ENCODE measurements around the gene CTXND1. TPM values are rescaled to one million over a fixed set of nuclear protein-coding genes. Genes with fewer than 3 reads are reported as not detected.

The CTXND1 gene
- total and polyA plus RNA-seq, 2 of the 13 experiments (the other 11 are each of a cell fraction or from before 2014, with no cell fraction given), result 1.2 to 2.1 TPM

GRCh38 chr15:80152896-80153876, 98.8 kb downstream of the CTXND1 start, which contains the start of gene FAH (continued):
- TF ChIP-seq, protein P1, sequence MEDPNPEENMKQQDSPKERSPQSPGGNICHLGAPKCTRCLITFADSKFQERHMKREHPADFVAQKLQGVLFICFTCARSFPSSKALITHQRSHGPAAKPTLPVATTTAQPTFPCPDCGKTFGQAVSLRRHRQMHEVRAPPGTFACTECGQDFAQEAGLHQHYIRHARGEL (CRISPR knock-in tag; IDR thresholded peaks at IDR 0.05), result peak; percentile 87; the same call in 1 of the 2 replicates
- TF ChIP-seq, protein P2, sequence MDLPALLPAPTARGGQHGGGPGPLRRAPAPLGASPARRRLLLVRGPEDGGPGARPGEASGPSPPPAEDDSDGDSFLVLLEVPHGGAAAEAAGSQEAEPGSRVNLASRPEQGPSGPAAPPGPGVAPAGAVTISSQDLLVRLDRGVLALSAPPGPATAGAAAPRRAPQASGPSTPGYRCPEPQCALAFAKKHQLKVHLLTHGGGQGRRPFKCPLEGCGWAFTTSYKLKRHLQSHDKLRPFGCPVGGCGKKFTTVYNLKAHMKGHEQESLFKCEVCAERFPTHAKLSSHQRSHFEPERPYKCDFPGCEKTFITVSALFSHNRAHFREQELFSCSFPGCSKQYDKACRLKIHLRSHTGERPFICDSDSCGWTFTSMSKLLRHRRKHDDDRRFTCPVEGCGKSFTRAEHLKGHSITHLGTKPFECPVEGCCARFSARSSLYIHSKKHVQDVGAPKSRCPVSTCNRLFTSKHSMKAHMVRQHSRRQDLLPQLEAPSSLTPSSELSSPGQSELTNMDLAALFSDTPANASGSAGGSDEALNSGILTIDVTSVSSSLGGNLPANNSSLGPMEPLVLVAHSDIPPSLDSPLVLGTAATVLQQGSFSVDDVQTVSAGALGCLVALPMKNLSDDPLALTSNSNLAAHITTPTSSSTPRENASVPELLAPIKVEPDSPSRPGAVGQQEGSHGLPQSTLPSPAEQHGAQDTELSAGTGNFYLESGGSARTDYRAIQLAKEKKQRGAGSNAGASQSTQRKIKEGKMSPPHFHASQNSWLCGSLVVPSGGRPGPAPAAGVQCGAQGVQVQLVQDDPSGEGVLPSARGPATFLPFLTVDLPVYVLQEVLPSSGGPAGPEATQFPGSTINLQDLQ (CRISPR knock-in tag; IDR thresholded peaks at IDR 0.05), result no peak
- TF ChIP-seq SRY (CRISPR knock-in tag; IDR thresholded peaks at IDR 0.05) (0 out of 2 replicates have a peak, but pooled peaks have one; percentile 52), MTA1 (CRISPR knock-in tag; IDR thresholded peaks at IDR 0.05; ENCODE audit: borderline replicate concordance) (peak; percentile 77; the same call in 1 of the 2 replicates), NFAT5 (CRISPR knock-in tag; IDR thresholded peaks at IDR 0.05) (no peak; the same call in 1 of the 2 replicates), HMG20A (CRISPR knock-in tag; IDR thresholded peaks at IDR 0.05; ENCODE audit: borderline replicate concordance) (no peak), SRSF1 (optimal IDR thresholded peaks at IDR 0.05; ENCODE audit: low read depth, low read length) (no peak), ZNF710 (CRISPR knock-in tag; IDR thresholded peaks at IDR 0.05; ENCODE audit: borderline replicate concordance) (peak; percentile 76), KAT2B (IDR thresholded peaks at IDR 0.05; ENCODE audit: borderline replicate concordance, low read depth, low read length) (no peak), ZNF564 (CRISPR knock-in tag; IDR thresholded peaks at IDR 0.05) (no peak), HCFC1 (IDR thresholded peaks at IDR 0.05; ENCODE audit: low read depth, low read length) (no peak), ZNF788 (CRISPR knock-in tag; IDR thresholded peaks at IDR 0.05; ENCODE audit: borderline replicate concordance) (peak; percentile 63; the same call in 1 of the 2 replicates), ADNP (CRISPR knock-in tag; IDR thresholded peaks at IDR 0.05) (no peak), MED8 (CRISPR knock-in tag; IDR thresholded peaks at IDR 0.05; ENCODE audit: insufficient replicate concordance) (peak; percentile 64), PAF1 (CRISPR knock-in tag; IDR thresholded peaks at IDR 0.05) (no peak)

Measured in HepG2 (cell line).